ENCODE data around the gene CENPN. TPM values are rescaled to one million over a fixed set of nuclear protein-coding genes. Genes with fewer than 3 reads are reported as not detected.

CENPN gene
- total and polyA plus RNA-seq, 2 of the 8 experiments (the other 6 are each of a cell fraction or from before 2014, with no cell fraction given), result 32.8 to 67.0 TPM

DNA sequence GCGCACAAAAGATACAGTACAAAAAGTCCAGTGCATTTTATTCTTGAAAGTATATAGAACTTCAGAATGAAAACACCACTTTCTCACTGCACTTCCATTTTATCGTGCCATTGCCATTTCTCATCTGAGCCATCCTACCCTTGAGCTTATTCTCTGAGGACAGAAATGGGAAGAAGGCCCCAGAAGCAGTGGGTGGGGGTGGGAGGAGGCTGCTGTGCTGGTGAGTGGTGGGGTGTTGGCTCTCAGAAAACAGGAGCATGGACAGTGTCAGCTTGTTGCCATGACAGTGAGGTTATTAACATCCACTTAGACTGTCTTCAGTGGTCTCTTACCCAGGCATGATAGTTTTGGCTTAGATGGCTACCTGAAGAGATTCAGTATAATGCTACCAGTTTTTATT, 33.1 kb downstream of the CENPN start:
- ChIA-PET CTCF (ENCODE audit: partially characterized antibody) (interaction anchor here (0.9 to 1.3 kb wide), 2 partner anchors 27 to 36 kb away, joined by 3 read pairs; no protein-coding TSS in a partner anchor), POLR2A (ENCODE audit: partially characterized antibody) (interaction anchor here (1.0 kb wide), 1 partner anchor 35 kb away, joined by 3 read pairs; no protein-coding TSS in a partner anchor)
- 93% methylated on average over 2 of the region's 2 CpGs; no CpG with 5 or more reads in 1 of the 2 experiments for WGBS, 2 experiments (ENCODE audit: extremely low coverage in 1 of 2, insufficient coverage in 1 of 2, insufficient read length in 1 of 2, insufficient replicate concordance in 2 of 2, low coverage in 1 of 2, low lambda C conversion rate in 2 of 2, missing lambda C conversion rate in 1 of 2)
- no peak for DNase-seq (ENCODE audit: low read depth in 1 of 2, low spot score in 2 of 2)
- H3K27ac ChIP-seq (ENCODE audit: low read depth, low read length), result no peak overlapping the region
- H3K79me1 ChIP-seq (ENCODE audit: low read depth, low read length), result peaks cover 6% of the 10 kb centered on the region
- peaks cover 2% of the 10 kb centered on the region for H3K23me2 ChIP-seq (ENCODE audit: low read depth, low read length)
- no peak overlapping the region for H3K4me2 ChIP-seq (ENCODE audit: insufficient read depth in 1 of 2, low read depth in 2 of 2, low read length in 2 of 2)
- H3K56ac ChIP-seq (replicated peaks; ENCODE audit: insufficient read length, low read depth, low read length), result no peak overlapping the region
- H4K8ac ChIP-seq (ENCODE audit: extremely low read depth, insufficient read depth, low read length), result no peak overlapping the region
- peaks cover 2 to 11% of the 10 kb centered on the region in 2 experiments for H4K20me1 ChIP-seq (replicated peaks in 1 of 2; ENCODE audit: control insufficient read depth in 1 of 2, insufficient read depth in 2 of 2, low read length in 2 of 2)
- H2BK120ac ChIP-seq (replicated peaks; ENCODE audit: low read depth, low read length), result no peak overlapping the region
- no peak overlapping the region for H2AFZ ChIP-seq (ENCODE audit: low read length)
- no peak overlapping the region for H3K4me3 ChIP-seq (ENCODE audit: extremely low read depth in 1 of 4, insufficient read depth in 2 of 4, low read depth in 3 of 4, low read length in 4 of 4)
- no peak overlapping the region for H2BK20ac ChIP-seq (ENCODE audit: low read length)
- H4K5ac ChIP-seq (ENCODE audit: insufficient read length, low read depth, low read length), result no peak overlapping the region
- H3K23ac ChIP-seq (ENCODE audit: insufficient read length), result no peak overlapping the region
- no peak overlapping the region for H4K91ac ChIP-seq (replicated peaks; ENCODE audit: insufficient read length, low read length)
- peaks cover 14 to 54% (median 39%) of the 10 kb centered on the region in 4 experiments for H3K36me3 ChIP-seq (ENCODE audit: control insufficient read depth in 2 of 4, insufficient read depth in 4 of 4, low read length in 3 of 4)
- no peak overlapping the region for H3K14ac ChIP-seq (ENCODE audit: insufficient read length)
- H3K18ac ChIP-seq (ENCODE audit: extremely low read depth, low read length), result no peak overlapping the region
- no peak overlapping the region for H3K4ac ChIP-seq (replicated peaks; ENCODE audit: insufficient read length, low read depth, low read length)
- no peaks in the 10 kb centered on the region for H3K9me3 ChIP-seq (ENCODE audit: insufficient read depth in 2 of 2, low read depth in 1 of 2, low read length in 1 of 2)
- H2BK5ac ChIP-seq (ENCODE audit: low read depth, low read length), result no peak overlapping the region
- H3K4me1 ChIP-seq (replicated peaks in 1 of 4; ENCODE audit: control insufficient read depth in 3 of 4, insufficient read depth in 4 of 4, low read length in 3 of 4), result peaks cover 2 to 6% (median 3%) of the 10 kb centered on the region in 4 experiments; a peak in 5 of 7 replicates
- no peak for FAIRE-seq
- no peak overlapping the region for H2BK12ac ChIP-seq (ENCODE audit: low read depth, low read length)
- H3K27me3 ChIP-seq (replicated peaks in 1 of 4; ENCODE audit: control insufficient read depth in 3 of 4, extremely low read depth in 1 of 4, insufficient read depth in 3 of 4, low read length in 3 of 4), result no peaks in the 10 kb centered on the region
- no peak overlapping the region for H2BK15ac ChIP-seq (ENCODE audit: low read length)
- no peak overlapping the region for H3K9ac ChIP-seq (replicated peaks in 1 of 4; ENCODE audit: extremely low read depth in 1 of 4, low read depth in 3 of 4, low read length in 3 of 4)
- no peak overlapping the region for H2AK5ac ChIP-seq (ENCODE audit: low read depth, low read length)
- peaks cover 6 to 47% of the 10 kb centered on the region in 2 experiments for H3K79me2 ChIP-seq (ENCODE audit: control insufficient read depth in 1 of 2, insufficient read depth in 2 of 2, low read length in 2 of 2)
- TF ChIP-seq CHD2 (IDR thresholded peaks at IDR 0.05; ENCODE audit: low read length) (no peak), TAF7 (optimal IDR thresholded peaks at IDR 0.05; ENCODE audit: borderline replicate concordance, low read depth, low read length) (no peak), MAFK (IDR thresholded peaks at IDR 0.05; ENCODE audit: low read depth, low read length) (no peak), RFX5 (IDR thresholded peaks at IDR 0.05; ENCODE audit: borderline replicate concordance, low read depth, low read length) (no peak), CREB1 (IDR thresholded peaks at IDR 0.05) (no peak), CTBP2 (IDR thresholded peaks at IDR 0.05; ENCODE audit: borderline replicate concordance, insufficient read depth, insufficient read length, low read length) (no peak), SRF (IDR thresholded peaks at IDR 0.05; ENCODE audit: low read depth, low read length) (no peak), TCF12 (IDR thresholded peaks at IDR 0.05; ENCODE audit: low read depth, low read length) (no peak)
- TF ChIP-seq, protein P1, sequence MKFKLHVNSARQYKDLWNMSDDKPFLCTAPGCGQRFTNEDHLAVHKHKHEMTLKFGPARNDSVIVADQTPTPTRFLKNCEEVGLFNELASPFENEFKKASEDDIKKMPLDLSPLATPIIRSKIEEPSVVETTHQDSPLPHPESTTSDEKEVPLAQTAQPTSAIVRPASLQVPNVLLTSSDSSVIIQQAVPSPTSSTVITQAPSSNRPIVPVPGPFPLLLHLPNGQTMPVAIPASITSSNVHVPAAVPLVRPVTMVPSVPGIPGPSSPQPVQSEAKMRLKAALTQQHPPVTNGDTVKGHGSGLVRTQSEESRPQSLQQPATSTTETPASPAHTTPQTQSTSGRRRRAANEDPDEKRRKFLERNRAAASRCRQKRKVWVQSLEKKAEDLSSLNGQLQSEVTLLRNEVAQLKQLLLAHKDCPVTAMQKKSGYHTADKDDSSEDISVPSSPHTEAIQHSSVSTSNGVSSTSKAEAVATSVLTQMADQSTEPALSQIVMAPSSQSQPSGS (IDR thresholded peaks at IDR 0.05; ENCODE audit: low read length), result no peak
